H1 (cell line): ENCODE results near the gene TBC1D9B.

Experiments used
- BACH1 ChIP-seq: IDR thresholded peaks from 2 replicates; pipeline ENCODE4 v1.6.1; 2012; ENCODE audit warnings: low read length, improper control_type of control experiment
- CHD1 ChIP-seq: IDR thresholded peaks from 2 replicates; pipeline ENCODE4 v1.6.1; 2012; ENCODE audit warnings: low read depth, low read length, improper control_type of control experiment
- EP300 ChIP-seq, 2 experiments: IDR thresholded peaks; 1 replicate in 1 of 2; 2 replicates in 1 of 2; pipeline ENCODE4 v1.6.1; 2011 to 2012; ENCODE audit warnings: low read depth in 2 of 2, low read length in 2 of 2, mild to moderate bottlenecking in 2 of 2, borderline replicate concordance in 1 of 2, inconsistent platforms in 1 of 2, moderate library complexity in 1 of 2
- JUND ChIP-seq: IDR thresholded peaks from 2 replicates; pipeline ENCODE4 v1.6.1; 2011; ENCODE audit warnings: mild to moderate bottlenecking, improper control_type of control experiment, low read length
- NRF1 ChIP-seq: IDR thresholded peaks from 2 replicates; pipeline ENCODE4 v1.6.1; 2011; ENCODE audit warnings: mild to moderate bottlenecking, low read depth, low read length, improper control_type of control experiment
- POLR2A ChIP-seq, 2 experiments: IDR thresholded peaks; 1 replicate in 1 of 2; 2 replicates in 1 of 2; pipeline ENCODE4 v1.6.1; 2011; ENCODE audit warnings: low read depth in 2 of 2, low read length in 2 of 2, mild to moderate bottlenecking in 2 of 2; ENCODE audit errors: control extremely low read depth in 1 of 2
- TAF1 ChIP-seq: IDR thresholded peaks from 2 replicates; pipeline ENCODE4 v1.6.1; 2011; ENCODE audit warnings: mild to moderate bottlenecking, low read depth, low read length
- TAF7 ChIP-seq: optimal IDR thresholded peaks from 2 replicates; pipeline ENCODE3; 2011; ENCODE audit warnings: low read depth, mild to moderate bottlenecking, inconsistent platforms, low read length, moderate library complexity, borderline replicate concordance
- TBP ChIP-seq: IDR thresholded peaks from 2 replicates; pipeline ENCODE4 v1.6.1; 2011; ENCODE audit warnings: low read depth, low read length, improper control_type of control experiment
- TF ChIP-seq, protein P1 (sequence below), 3 experiments: IDR thresholded peaks; 1 replicate in 2 of 3; 2 replicates in 1 of 3; pipeline versions ENCODE4 v1.5.1 to v1.6.1; 2011; ENCODE audit warnings: low read length in 3 of 3, mild to moderate bottlenecking in 3 of 3, inconsistent platforms in 2 of 3, low read depth in 1 of 3, moderate library complexity in 1 of 3; ENCODE audit not compliant: insufficient read depth in 1 of 3; ENCODE audit errors: control extremely low read depth in 1 of 3
- TF ChIP-seq, protein P2 (sequence below): IDR thresholded peaks from 2 replicates; pipeline ENCODE4 v1.6.1; 2011; ENCODE audit warnings: low read depth, mild to moderate bottlenecking, low read length; ENCODE audit not compliant: insufficient read depth
- TF ChIP-seq, protein P3 (sequence below): IDR thresholded peaks from 2 replicates; pipeline ENCODE4 v1.6.1; 2012; ENCODE audit warnings: inconsistent platforms

DNA sequence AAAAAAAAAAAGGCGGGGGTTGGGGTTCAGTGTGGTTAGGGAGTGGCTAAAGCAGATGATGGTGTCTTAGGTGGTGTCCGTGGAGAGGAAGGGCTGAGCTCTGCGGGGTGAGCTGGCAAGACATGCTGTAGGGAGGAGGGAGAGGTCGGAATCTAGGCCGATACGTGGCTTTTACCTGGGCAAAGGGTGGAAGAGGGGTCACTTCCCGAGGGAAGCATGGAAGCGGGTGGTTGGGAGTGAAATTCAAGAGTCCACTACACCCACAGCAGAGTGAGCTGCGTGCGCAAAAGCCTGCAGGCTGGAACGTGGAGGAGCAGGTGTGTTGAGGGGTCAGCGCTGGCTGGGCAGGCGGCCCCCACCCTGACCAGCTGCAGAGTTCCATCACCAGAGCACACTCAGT, 17.8 kb downstream of the TBC1D9B start:
- no peak for TF ChIP-seq POLR2A (IDR thresholded peaks at IDR 0.05; ENCODE audit: control extremely low read depth in 1 of 2, low read depth in 2 of 2, low read length in 2 of 2)
- TF ChIP-seq, protein P1, sequence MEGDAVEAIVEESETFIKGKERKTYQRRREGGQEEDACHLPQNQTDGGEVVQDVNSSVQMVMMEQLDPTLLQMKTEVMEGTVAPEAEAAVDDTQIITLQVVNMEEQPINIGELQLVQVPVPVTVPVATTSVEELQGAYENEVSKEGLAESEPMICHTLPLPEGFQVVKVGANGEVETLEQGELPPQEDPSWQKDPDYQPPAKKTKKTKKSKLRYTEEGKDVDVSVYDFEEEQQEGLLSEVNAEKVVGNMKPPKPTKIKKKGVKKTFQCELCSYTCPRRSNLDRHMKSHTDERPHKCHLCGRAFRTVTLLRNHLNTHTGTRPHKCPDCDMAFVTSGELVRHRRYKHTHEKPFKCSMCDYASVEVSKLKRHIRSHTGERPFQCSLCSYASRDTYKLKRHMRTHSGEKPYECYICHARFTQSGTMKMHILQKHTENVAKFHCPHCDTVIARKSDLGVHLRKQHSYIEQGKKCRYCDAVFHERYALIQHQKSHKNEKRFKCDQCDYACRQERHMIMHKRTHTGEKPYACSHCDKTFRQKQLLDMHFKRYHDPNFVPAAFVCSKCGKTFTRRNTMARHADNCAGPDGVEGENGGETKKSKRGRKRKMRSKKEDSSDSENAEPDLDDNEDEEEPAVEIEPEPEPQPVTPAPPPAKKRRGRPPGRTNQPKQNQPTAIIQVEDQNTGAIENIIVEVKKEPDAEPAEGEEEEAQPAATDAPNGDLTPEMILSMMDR (IDR thresholded peaks at IDR 0.05; ENCODE audit: control extremely low read depth in 1 of 3, insufficient read depth in 1 of 3, low read depth in 1 of 3, low read length in 3 of 3), result no peak
- no peak for TF ChIP-seq JUND
- no peak for TF ChIP-seq TAF1
- TF ChIP-seq EP300 (IDR thresholded peaks at IDR 0.05; ENCODE audit: borderline replicate concordance in 1 of 2, low read depth in 2 of 2, low read length in 2 of 2), result no peak
- TF ChIP-seq CHD1, result no peak
- TF ChIP-seq TBP, result no peak
- TF ChIP-seq TAF7, result no peak
- TF ChIP-seq, protein P2, sequence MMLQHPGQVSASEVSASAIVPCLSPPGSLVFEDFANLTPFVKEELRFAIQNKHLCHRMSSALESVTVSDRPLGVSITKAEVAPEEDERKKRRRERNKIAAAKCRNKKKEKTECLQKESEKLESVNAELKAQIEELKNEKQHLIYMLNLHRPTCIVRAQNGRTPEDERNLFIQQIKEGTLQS, result no peak
- TF ChIP-seq, protein P3, sequence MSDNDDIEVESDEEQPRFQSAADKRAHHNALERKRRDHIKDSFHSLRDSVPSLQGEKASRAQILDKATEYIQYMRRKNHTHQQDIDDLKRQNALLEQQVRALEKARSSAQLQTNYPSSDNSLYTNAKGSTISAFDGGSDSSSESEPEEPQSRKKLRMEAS, result no peak
- no peak for TF ChIP-seq BACH1
- TF ChIP-seq NRF1, result no peak
